Measurements from ENCODE around the gene GSK3B.

DNA sequence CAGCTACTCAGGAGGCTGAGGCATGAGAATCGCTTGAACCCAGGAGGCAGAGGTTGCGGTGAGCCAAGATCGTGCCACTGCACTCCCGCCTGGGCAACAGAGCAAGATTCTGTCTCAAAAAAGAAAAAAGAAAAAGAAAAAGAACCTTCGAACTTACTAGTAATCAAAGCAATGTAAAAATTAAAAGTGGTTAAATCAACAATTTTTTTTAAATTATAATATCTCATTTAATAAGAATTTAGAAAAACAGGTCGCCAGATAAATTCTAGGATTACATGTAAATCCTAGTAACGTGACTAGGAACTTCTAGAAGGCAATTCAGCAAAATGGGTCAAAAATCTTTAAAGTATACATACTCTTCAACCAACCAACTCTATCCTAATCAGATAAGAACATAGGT, 37.2 kb downstream of the GSK3B start:
- no peak for TF ChIP-seq CTCF (conservative IDR thresholded peaks at IDR 0.05; ENCODE audit: low read depth in 2 of 2)
- TF ChIP-seq, protein P1, sequence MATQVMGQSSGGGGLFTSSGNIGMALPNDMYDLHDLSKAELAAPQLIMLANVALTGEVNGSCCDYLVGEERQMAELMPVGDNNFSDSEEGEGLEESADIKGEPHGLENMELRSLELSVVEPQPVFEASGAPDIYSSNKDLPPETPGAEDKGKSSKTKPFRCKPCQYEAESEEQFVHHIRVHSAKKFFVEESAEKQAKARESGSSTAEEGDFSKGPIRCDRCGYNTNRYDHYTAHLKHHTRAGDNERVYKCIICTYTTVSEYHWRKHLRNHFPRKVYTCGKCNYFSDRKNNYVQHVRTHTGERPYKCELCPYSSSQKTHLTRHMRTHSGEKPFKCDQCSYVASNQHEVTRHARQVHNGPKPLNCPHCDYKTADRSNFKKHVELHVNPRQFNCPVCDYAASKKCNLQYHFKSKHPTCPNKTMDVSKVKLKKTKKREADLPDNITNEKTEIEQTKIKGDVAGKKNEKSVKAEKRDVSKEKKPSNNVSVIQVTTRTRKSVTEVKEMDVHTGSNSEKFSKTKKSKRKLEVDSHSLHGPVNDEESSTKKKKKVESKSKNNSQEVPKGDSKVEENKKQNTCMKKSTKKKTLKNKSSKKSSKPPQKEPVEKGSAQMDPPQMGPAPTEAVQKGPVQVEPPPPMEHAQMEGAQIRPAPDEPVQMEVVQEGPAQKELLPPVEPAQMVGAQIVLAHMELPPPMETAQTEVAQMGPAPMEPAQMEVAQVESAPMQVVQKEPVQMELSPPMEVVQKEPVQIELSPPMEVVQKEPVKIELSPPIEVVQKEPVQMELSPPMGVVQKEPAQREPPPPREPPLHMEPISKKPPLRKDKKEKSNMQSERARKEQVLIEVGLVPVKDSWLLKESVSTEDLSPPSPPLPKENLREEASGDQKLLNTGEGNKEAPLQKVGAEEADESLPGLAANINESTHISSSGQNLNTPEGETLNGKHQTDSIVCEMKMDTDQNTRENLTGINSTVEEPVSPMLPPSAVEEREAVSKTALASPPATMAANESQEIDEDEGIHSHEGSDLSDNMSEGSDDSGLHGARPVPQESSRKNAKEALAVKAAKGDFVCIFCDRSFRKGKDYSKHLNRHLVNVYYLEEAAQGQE (IDR thresholded peaks at IDR 0.05; ENCODE audit: unreplicated experiment), result no peak
- TF ChIP-seq EZH2 (IDR thresholded peaks at IDR 0.05; ENCODE audit: low read depth, unreplicated experiment), result no peak
- TF ChIP-seq POLR2AphosphoS5 (IDR thresholded peaks at IDR 0.05; ENCODE audit: low read depth), result no peak
- no peak for TF ChIP-seq NANOG (IDR thresholded peaks at IDR 0.05; ENCODE audit: borderline replicate concordance)
- TF ChIP-seq CREB1 (CRISPR knock-in tag; IDR thresholded peaks at IDR 0.05; ENCODE audit: low read depth), result no peak
- no peak for TF ChIP-seq EZH2phosphoT487 (IDR thresholded peaks at IDR 0.05; ENCODE audit: unreplicated experiment)
- no peak for TF ChIP-seq STAT1 (IDR thresholded peaks at IDR 0.05; ENCODE audit: unreplicated experiment)
- TF ChIP-seq ZNF462 (CRISPR knock-in tag; IDR thresholded peaks at IDR 0.05), result no peak
- TF ChIP-seq JUNB (IDR thresholded peaks at IDR 0.05; ENCODE audit: unreplicated experiment), result no peak
- no peak for TF ChIP-seq ZNF331 (CRISPR knock-in tag; IDR thresholded peaks at IDR 0.05; ENCODE audit: low read depth)
- TF ChIP-seq ZNF114 (CRISPR knock-in tag; IDR thresholded peaks at IDR 0.05), result no peak

All from GM23338 (cell line).